ENCODE data around the gene PXK. TPM values are rescaled to one million over a fixed set of nuclear protein-coding genes. Genes with fewer than 3 reads are reported as not detected.

PXK gene
- polyA plus RNA-seq, 2 donors = 3.2 to 6.0 TPM

Other genes starting within 250 kb of the PXK start
- gene DNASE1L3, start 121.9 kb upstream of the PXK start, polyA plus RNA-seq = 10 to 100 TPM in 1 of 2 donors, 1 to 10 TPM in 1; 7.5 to 39.3 TPM
- gene ABHD6, start 95.1 kb upstream of the PXK start, polyA plus RNA-seq = 1 to 10 TPM; 4.3 to 5.6 TPM
- gene RPP14, start 26.6 kb upstream of the PXK start, polyA plus RNA-seq = 1 to 10 TPM; 7.5 to 8.4 TPM
- gene HTD2, start 26.4 kb upstream of the PXK start, polyA plus RNA-seq = 1 to 10 TPM; 1.3 to 5.9 TPM
- gene PDHB, start 100.9 kb downstream of the PXK start, polyA plus RNA-seq = 10 to 100 TPM; 59.0 to 82.0 TPM
- 10 to 100 TPM in 1 of 2 donors, 1 to 10 TPM in 1; 9.2 to 11.2 TPM for gene KCTD6, start 159.2 kb downstream of the PXK start, polyA plus RNA-seq
- gene ACOX2, start 204.3 kb downstream of the PXK start, polyA plus RNA-seq = 10 to 100 TPM; 13.9 to 19.7 TPM
- 1 to 10 TPM; 6.3 to 7.2 TPM for gene FAM107A, start 244.5 kb downstream of the PXK start, polyA plus RNA-seq

Measured in esophagus (tissue), 2 donors.